Neural cell (in vitro differentiated cells): Measurements from ENCODE around the gene ZNF263.

Source experiments
- CTCF ChIP-seq: fragments of 450-650 bp; IDR thresholded peaks from 2 replicates; pipeline ENCODE4 v1.5.1; 2014; ENCODE audit warnings: antibody characterized with exemption, mild to moderate bottlenecking, moderate library complexity; ENCODE audit not compliant: poor library complexity, severe bottlenecking
- EP300 ChIP-seq: fragments of 450-650 bp; conservative IDR thresholded peaks from 2 replicates; pipeline ENCODE4 v1.6.1; 2014; ENCODE audit warnings: antibody characterized with exemption, mild to moderate bottlenecking, moderate library complexity; ENCODE audit not compliant: poor library complexity, severe bottlenecking
- REST ChIP-seq: IDR thresholded peaks from 2 replicates; pipeline ENCODE4 v1.6.1; 2012; ENCODE audit warnings: borderline replicate concordance

DNA sequence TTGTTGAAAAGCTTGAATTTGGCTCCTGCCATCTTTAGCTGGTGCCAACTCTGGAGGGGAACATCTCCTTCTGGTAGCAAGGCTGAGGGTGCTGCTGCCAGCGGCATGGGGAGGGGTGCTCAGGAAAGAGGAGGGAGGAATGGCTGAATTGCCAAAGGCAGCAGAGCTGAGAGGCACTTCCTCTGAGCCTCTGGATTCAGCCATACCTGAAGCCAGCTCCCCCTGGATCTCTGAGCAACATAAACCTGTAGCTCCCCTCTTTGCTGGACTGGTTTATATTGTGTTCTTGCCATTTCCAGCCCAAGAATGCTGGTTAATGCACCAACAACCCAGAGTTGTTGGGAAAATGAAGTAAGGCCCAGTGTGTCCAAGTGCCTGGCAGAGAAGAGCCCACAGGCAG lies 34.3 kb upstream of the ZNF263 start:
- TF ChIP-seq CTCF = no peak
- TF ChIP-seq REST = no peak
- no peak for TF ChIP-seq EP300
